ENCODE data around the gene WIPF1.

Gene WIPF1

GRCh38 chr2:174554529-174555150, 43.0 kb downstream of the WIPF1 start:
- Histone ChIP-seq H2AFZ (ENCODE audit: low read length) (no peak overlapping the region), H3K27me3 (ENCODE audit: insufficient read depth, low read length, poor library complexity, severe bottlenecking) (no peaks in the 10 kb centered on the region), H3K4me3 (ENCODE audit: low read length, poor library complexity, severe bottlenecking) (no peak overlapping the region), H3K36me3 (ENCODE audit: insufficient read depth, low read length) (peaks cover 15% of the 10 kb centered on the region), H3K9me2 (replicated peaks; ENCODE audit: low read depth, low read length) (no peaks in the 10 kb centered on the region), H3K9ac (ENCODE audit: low read depth, low read length, poor library complexity, severe bottlenecking) (no peak overlapping the region), H3F3A (ENCODE audit: low read depth) (no peaks in the 10 kb centered on the region), H4K20me1 (ENCODE audit: insufficient read depth, low read length, poor library complexity, severe bottlenecking) (no peaks in the 10 kb centered on the region), H3K4me2 (ENCODE audit: low read depth, low read length, poor library complexity, severe bottlenecking) (peak overlapping the region; percentile 33), H3K9me3 (ENCODE audit: insufficient read depth, low read depth, low read length) (no peaks in the 10 kb centered on the region), H3K4me1 (ENCODE audit: insufficient read depth, low read length, poor library complexity, severe bottlenecking) (peaks cover 14% of the 10 kb centered on the region), H3K79me2 (ENCODE audit: insufficient read depth, low read length) (no peaks in the 10 kb centered on the region)
- TF ChIP-seq CTCF (conservative IDR thresholded peaks at IDR 0.05; ENCODE audit: low read length), result no peak
- TF ChIP-seq EZH2phosphoT487 (IDR thresholded peaks at IDR 0.05; ENCODE audit: borderline replicate concordance), result no peak

GRCh38 chr2:174553811-174554493, 43.7 kb downstream of the WIPF1 start:
- Histone ChIP-seq H3F3A (ENCODE audit: low read depth) (no peaks in the 10 kb centered on the region), H3K4me1 (ENCODE audit: insufficient read depth, low read length, poor library complexity, severe bottlenecking) (peaks cover 14% of the 10 kb centered on the region), H3K9me3 (ENCODE audit: insufficient read depth, low read depth, low read length) (no peaks in the 10 kb centered on the region), H3K79me2 (ENCODE audit: insufficient read depth, low read length) (no peaks in the 10 kb centered on the region), H4K20me1 (ENCODE audit: insufficient read depth, low read length, poor library complexity, severe bottlenecking) (no peaks in the 10 kb centered on the region), H3K36me3 (ENCODE audit: insufficient read depth, low read length) (peaks cover 8% of the 10 kb centered on the region), H3K27me3 (ENCODE audit: insufficient read depth, low read length, poor library complexity, severe bottlenecking) (no peaks in the 10 kb centered on the region), H3K9ac (ENCODE audit: low read depth, low read length, poor library complexity, severe bottlenecking) (no peak overlapping the region), H2AFZ (ENCODE audit: low read length) (no peak overlapping the region), H3K4me3 (ENCODE audit: low read length, poor library complexity, severe bottlenecking) (no peak overlapping the region), H3K4me2 (ENCODE audit: low read depth, low read length, poor library complexity, severe bottlenecking) (peak overlapping the region; percentile 33), H3K9me2 (replicated peaks; ENCODE audit: low read depth, low read length) (no peaks in the 10 kb centered on the region)
- TF ChIP-seq CTCF (conservative IDR thresholded peaks at IDR 0.05; ENCODE audit: low read length) (no peak), EZH2phosphoT487 (IDR thresholded peaks at IDR 0.05; ENCODE audit: borderline replicate concordance) (no peak)

GRCh38 chr2:174552880-174553279, 44.7 kb downstream of the WIPF1 start:
- H3K9me3 ChIP-seq (ENCODE audit: insufficient read depth, low read depth, low read length), result no peaks in the 10 kb centered on the region
- H4K20me1 ChIP-seq (ENCODE audit: insufficient read depth, low read length, poor library complexity, severe bottlenecking), result no peaks in the 10 kb centered on the region
- no peaks in the 10 kb centered on the region for H3K79me2 ChIP-seq (ENCODE audit: insufficient read depth, low read length)
- no peaks in the 10 kb centered on the region for H3K36me3 ChIP-seq (ENCODE audit: insufficient read depth, low read length)
- H3K27me3 ChIP-seq (ENCODE audit: insufficient read depth, low read length, poor library complexity, severe bottlenecking), result no peaks in the 10 kb centered on the region
- H3K9me2 ChIP-seq (replicated peaks; ENCODE audit: low read depth, low read length), result no peaks in the 10 kb centered on the region
- H3K4me1 ChIP-seq (ENCODE audit: insufficient read depth, low read length, poor library complexity, severe bottlenecking), result peaks cover 14% of the 10 kb centered on the region
- no peak overlapping the region for H2AFZ ChIP-seq (ENCODE audit: low read length)
- H3F3A ChIP-seq (ENCODE audit: low read depth), result no peaks in the 10 kb centered on the region
- TF ChIP-seq EZH2phosphoT487 (IDR thresholded peaks at IDR 0.05; ENCODE audit: borderline replicate concordance), result no peak
- no peak for TF ChIP-seq CTCF (conservative IDR thresholded peaks at IDR 0.05; ENCODE audit: low read length)
- no peak overlapping the region for H3K4me3 ChIP-seq (ENCODE audit: low read length, poor library complexity, severe bottlenecking)
- no peak overlapping the region for H3K4me2 ChIP-seq (ENCODE audit: low read depth, low read length, poor library complexity, severe bottlenecking)
- no peak overlapping the region for H3K9ac ChIP-seq (ENCODE audit: low read depth, low read length, poor library complexity, severe bottlenecking)
